RWPE2 (cell line): ENCODE results near the gene NMUR1.

Source experiments
- ATAC-seq: fragments of 200-7000 bp; cut with Tn5 transposase; 3 replicates; pipeline ENCODE4 v1.9.1; 2021; ENCODE audit warnings: low read depth
- DNase-seq: peaks from one replicate; pipeline ENCODE4 v3.0.0-alpha.2; 2020; ENCODE audit warnings: low spot score
- H3K27ac ChIP-seq: fragments of 450-650 bp; 2 replicates; pipeline ENCODE4 v1.5.1; 2017; ENCODE audit warnings: mild to moderate bottlenecking; ENCODE audit not compliant: poor library complexity, severe bottlenecking
- H3K27me3 ChIP-seq: fragments of 250-450 bp; sonication (Bioruptor Pico); 2 replicates; pipeline ENCODE4 v1.5.1; 2021; ENCODE audit warnings: mild to moderate bottlenecking, moderate library complexity; ENCODE audit not compliant: insufficient read depth, poor library complexity, severe bottlenecking
- H3K36me3 ChIP-seq: fragments of 250-450 bp; sonication (Bioruptor Pico); 2 replicates; pipeline ENCODE4 v1.5.1; 2020; ENCODE audit warnings: low read depth, mild to moderate bottlenecking, moderate library complexity
- H3K4me1 ChIP-seq: fragments of 250-450 bp; sonication (Bioruptor Pico); 2 replicates; pipeline ENCODE4 v1.5.1; 2021; ENCODE audit warnings: mild to moderate bottlenecking, moderate library complexity; ENCODE audit not compliant: insufficient read depth, poor library complexity, severe bottlenecking
- H3K4me3 ChIP-seq: fragments of 250-450 bp; sonication (Bioruptor Pico); 2 replicates; pipeline ENCODE4 v1.5.1; 2021; ENCODE audit warnings: mild to moderate bottlenecking, moderate library complexity; ENCODE audit not compliant: severe bottlenecking
- H3K9me3 ChIP-seq: fragments of 250-450 bp; sonication (Bioruptor Pico); 2 replicates; pipeline ENCODE4 v1.5.1; 2021; ENCODE audit warnings: mild to moderate bottlenecking, moderate library complexity; ENCODE audit not compliant: severe bottlenecking
- CTCF ChIP-seq: fragments of 450-650 bp; IDR thresholded peaks from one replicate; pipeline ENCODE4 v1.5.1; 2017; ENCODE audit warnings: mild to moderate bottlenecking, moderate library complexity; ENCODE audit not compliant: poor library complexity, severe bottlenecking

Gene NMUR1

GRCh38 chr2:231546014-231546715 lies 15.9 kb upstream of the NMUR1 start:
- ATAC-seq (no peak), DNase-seq (no peak)
- Histone ChIP-seq H3K27ac (no peak overlapping the region), H3K4me3 (no peak overlapping the region), H3K4me1 (no peaks in the 10 kb centered on the region), H3K9me3 (no peaks in the 10 kb centered on the region), H3K36me3 (no peaks in the 10 kb centered on the region), H3K27me3 (no peaks in the 10 kb centered on the region)
- TF ChIP-seq CTCF, result no peak

GRCh38 chr2:231545105-231545902 lies 15.1 kb upstream of the NMUR1 start:
- no peak overlapping the region for H3K4me3 ChIP-seq
- H3K36me3 ChIP-seq, result no peaks in the 10 kb centered on the region
- DNase-seq (no peak), ATAC-seq (no peak)
- H3K9me3 ChIP-seq, result no peaks in the 10 kb centered on the region
- no peaks in the 10 kb centered on the region for H3K4me1 ChIP-seq
- H3K27ac ChIP-seq, result no peak overlapping the region
- no peaks in the 10 kb centered on the region for H3K27me3 ChIP-seq
- no peak for TF ChIP-seq CTCF

GRCh38 chr2:231542136-231542535 lies 11.9 kb upstream of the NMUR1 start:
- no peaks in the 10 kb centered on the region for H3K36me3 ChIP-seq
- no peaks in the 10 kb centered on the region for H3K4me1 ChIP-seq
- no peaks in the 10 kb centered on the region for H3K27me3 ChIP-seq
- no peaks in the 10 kb centered on the region for H3K9me3 ChIP-seq
- no peak overlapping the region for H3K4me3 ChIP-seq
- DNase-seq, result no peak
- H3K27ac ChIP-seq, result no peak overlapping the region
- TF ChIP-seq CTCF, result no peak
- no peak for ATAC-seq

- no peak overlapping the region for H3K27ac ChIP-seq
- TF ChIP-seq CTCF, result no peak
- no peaks in the 10 kb centered on the region for H3K9me3 ChIP-seq
- H3K4me1 ChIP-seq, result no peaks in the 10 kb centered on the region
- DNase-seq (no peak), ATAC-seq (no peak)
- H3K4me3 ChIP-seq, result no peak overlapping the region
- no peaks in the 10 kb centered on the region for H3K36me3 ChIP-seq
- H3K27me3 ChIP-seq, result no peaks in the 10 kb centered on the region
Observed at GRCh38 chr2:231541645-231542044, 11.4 kb upstream of the NMUR1 start.

GRCh38 chr2:231539991-231540390 lies 9.7 kb upstream of the NMUR1 start:
- Histone ChIP-seq H3K4me1 (no peaks in the 10 kb centered on the region), H3K4me3 (no peak overlapping the region), H3K9me3 (no peaks in the 10 kb centered on the region), H3K27ac (no peak overlapping the region), H3K27me3 (no peaks in the 10 kb centered on the region), H3K36me3 (no peaks in the 10 kb centered on the region)
- DNase-seq (no peak), ATAC-seq (no peak)
- TF ChIP-seq CTCF, result no peak
